Endothelial cell of umbilical vein (primary cell): ENCODE results near the gene NELFE. TPM values are rescaled to one million over a fixed set of nuclear protein-coding genes. Genes with fewer than 3 reads are reported as not detected.

Experiments used
- BruUV-seq: library from RNA; stranded (reverse); fragments of 400-500 nt; replicated peaks from 2 replicates; lab custom pipeline; 2021; lab: Mats Ljungman, UMichigan
- CTCF ChIA-PET: fragments of 300-600, 350-600 bp; sonication (Branson Sonifier 250); formaldehyde crosslinking; loops from one replicate; lab custom pipeline; 2021; ENCODE audit warnings: antibody characterized with exemption, inconsistent platforms; lab: Charles Lee
- POLR2A ChIA-PET: fragments of 300-600, 350-600 bp; sonication (Branson Sonifier 250); formaldehyde crosslinking; loops from one replicate; lab custom pipeline; 2021; ENCODE audit warnings: antibody characterized with exemption, inconsistent platforms; lab: Charles Lee
- DNase-seq: peaks from one replicate; pipeline ENCODE4 v3.0.0-alpha.2; 2011; ENCODE audit warnings: low read depth, low spot score
- FAIRE-seq: peaks from 2 replicates; lab custom pipeline; 2011; peaks lifted over from hg19 to GRCh38; lab: Jason Lieb, UNC
- H2AFZ ChIP-seq: 2 replicates; pipeline ENCODE4 v1.6.0; 2012; ENCODE audit warnings: low read depth, low read length, control low read depth, inconsistent platforms
- H3K27ac ChIP-seq: 2 replicates; pipeline ENCODE4 v1.5.1; 2011; ENCODE audit warnings: low read depth, mild to moderate bottlenecking, control low read depth, low read length, moderate library complexity; ENCODE audit not compliant: insufficient read depth
- H3K27me3 ChIP-seq, 2 experiments: 2 replicates each; pipeline versions ENCODE4 v1.6.0 to v1.6.1; 2011; ENCODE audit warnings: low read length in 2 of 2, mixed read lengths in 1 of 2; ENCODE audit not compliant: control insufficient read depth in 2 of 2, insufficient read depth in 2 of 2
- H3K36me3 ChIP-seq, 2 experiments: 2 replicates in 1 of 2; 3 replicates in 1 of 2; pipeline ENCODE4 v1.5.1; 2011; ENCODE audit warnings: low read length in 2 of 2, mild to moderate bottlenecking in 1 of 2, moderate library complexity in 1 of 2; ENCODE audit not compliant: control insufficient read depth in 2 of 2, insufficient read depth in 2 of 2; ENCODE audit errors: extremely low read depth in 1 of 2
- H3K4me1 ChIP-seq: 3 replicates; pipeline ENCODE4 v1.5.1; 2011; ENCODE audit warnings: mild to moderate bottlenecking, low read length; ENCODE audit not compliant: control insufficient read depth, insufficient read depth; ENCODE audit errors: extremely low read depth
- H3K4me2 ChIP-seq: 2 replicates; pipeline ENCODE4 v1.6.1; 2011; ENCODE audit warnings: low read length, control low read depth, mixed read lengths; ENCODE audit not compliant: insufficient read depth
- H3K4me3 ChIP-seq, 3 experiments: fragments of 200-600 bp in 1 of 3; sonication (generic), shearing (Covaris generic) in 1 of 3; replicated peaks in 1 of 3; 2 replicates each; pipeline ENCODE4 v1.5.1; 2011 to 2016; ENCODE audit warnings: control low read depth in 3 of 3, low read length in 3 of 3, mild to moderate bottlenecking in 2 of 3, inconsistent platforms in 1 of 3, low read depth in 1 of 3, moderate library complexity in 1 of 3; ENCODE audit not compliant: insufficient read depth in 1 of 3
- H3K79me2 ChIP-seq: 2 replicates; pipeline ENCODE4 v1.6.0; 2012; ENCODE audit warnings: low read length, inconsistent platforms; ENCODE audit not compliant: control insufficient read depth, insufficient read depth
- H3K9ac ChIP-seq: replicated peaks from 2 replicates; pipeline ENCODE3; 2011; ENCODE audit warnings: low read length, control low read depth; ENCODE audit not compliant: insufficient read depth; ENCODE audit errors: extremely low read depth
- H3K9me1 ChIP-seq: replicated peaks from 3 replicates; pipeline ENCODE4 v1.6.0; 2011; ENCODE audit warnings: mild to moderate bottlenecking, low read length; ENCODE audit not compliant: control insufficient read depth, insufficient read depth; ENCODE audit errors: extremely low read depth
- H3K9me3 ChIP-seq: replicated peaks from 2 replicates; pipeline ENCODE4 v1.5.1; 2012; ENCODE audit warnings: low read length, inconsistent platforms; ENCODE audit not compliant: control insufficient read depth, insufficient read depth
- H4K20me1 ChIP-seq: replicated peaks from 2 replicates; pipeline ENCODE3; 2011; ENCODE audit warnings: mild to moderate bottlenecking, low read length; ENCODE audit not compliant: control insufficient read depth, insufficient read depth; ENCODE audit errors: extremely low read depth
- CTCF ChIP-seq, 2 donors: IDR thresholded peaks; 1 replicate in 1 of 2; 2 replicates in 1 of 2; pipeline ENCODE4 v1.5.1; 2011; ENCODE audit warnings: low read length in 2 of 2, mild to moderate bottlenecking in 2 of 2, moderate library complexity in 2 of 2, control low read depth in 1 of 2, inconsistent platforms in 1 of 2, low read depth in 1 of 2; ENCODE audit not compliant: insufficient read depth in 1 of 2; ENCODE audit errors: extremely low read depth in 1 of 2
- EZH2 ChIP-seq: IDR thresholded peaks from 2 replicates; pipeline ENCODE4 v1.6.1; 2012; ENCODE audit warnings: borderline replicate concordance, low read depth, mild to moderate bottlenecking, moderate library complexity, low read length, inconsistent platforms; ENCODE audit not compliant: severe bottlenecking
- FOS ChIP-seq: IDR thresholded peaks from 2 replicates; pipeline ENCODE4 v1.6.1; 2011; ENCODE audit warnings: mild to moderate bottlenecking, low read length, moderate library complexity, borderline replicate concordance; ENCODE audit not compliant: insufficient read depth
- GATA2 ChIP-seq: IDR thresholded peaks from 2 replicates; pipeline ENCODE4 v1.7.0; 2011; ENCODE audit warnings: low read depth, mild to moderate bottlenecking, moderate library complexity, mixed read lengths, low read length; ENCODE audit not compliant: insufficient read length, insufficient read depth
- JUN ChIP-seq: IDR thresholded peaks from 2 replicates; pipeline ENCODE4 v1.6.1; 2011; ENCODE audit warnings: borderline replicate concordance, low read depth; ENCODE audit not compliant: insufficient read length, insufficient read depth
- MYC ChIP-seq: IDR thresholded peaks from one replicate; pipeline ENCODE4 v1.6.1; 2011; ENCODE audit warnings: mild to moderate bottlenecking, low read depth, low read length
- POLR2A ChIP-seq: IDR thresholded peaks from 2 replicates; pipeline ENCODE4 v1.6.1; 2012; ENCODE audit warnings: low read depth, mild to moderate bottlenecking, control low read depth, low read length
- POLR2AphosphoS5 ChIP-seq: IDR thresholded peaks from 2 replicates; pipeline ENCODE4 v1.6.1; 2012; ENCODE audit warnings: low read depth, mild to moderate bottlenecking, control low read depth, low read length, moderate library complexity; ENCODE audit not compliant: insufficient read depth
- dilution Hi-C: fragments of 300-500 bp; cut with MboI; formaldehyde crosslinking; loops from one replicate; pipeline ENCODE4 v1.15.0; 2019; ENCODE audit warnings: low sequenced_read_pairs; ENCODE audit not compliant: extremely low pct_ligation_motif_present
- intact Hi-C: fragments of 100-400 bp; cut with micrococcal nuclease; formaldehyde crosslinking; loops from one replicate; pipeline ENCODE4 v1.10.0; 2022
- polyA plus RNA-seq, 4 experiments: library from polyadenylated mRNA; depleted of rRNA in 3 of 4; stranded (reverse) in 3 of 4; unstranded in 1 of 4; fragments of >200 nt; gene quantifications; 2 replicates each; pipeline versions ENCODE4 v1.2.1 to v1.2.3, GENCODE V29; 2011 to 2012; ENCODE audit warnings: missing spikeins in 1 of 4
- total RNA-seq: library from RNA; stranded (reverse); gene quantifications from 2 replicates; pipeline ENCODE4 v1.2.3, GENCODE V29; 2021
- TF ChIP-seq, protein P1 (sequence below): IDR thresholded peaks from 2 replicates; pipeline ENCODE4 v1.6.1; 2011; ENCODE audit not compliant: insufficient read depth, insufficient read length

NELFE gene
- total and polyA plus RNA-seq, 2 donors (not counting 3 experiments of a cell fraction or from before 2014, with no cell fraction given) = 55.8 to 68.5 TPM

- H3K79me2 ChIP-seq = peaks cover 19% of the 10 kb centered on the region
- no peaks in the 10 kb centered on the region for H3K9me1 ChIP-seq
- H3K4me3 ChIP-seq = no peak overlapping the region
- H3K27me3 ChIP-seq = no peaks in the 10 kb centered on the region
- FAIRE-seq = no peak
- no peak for TF ChIP-seq FOS
- TF ChIP-seq GATA2 = no peak
- no peak for TF ChIP-seq POLR2AphosphoS5
- TF ChIP-seq MYC = no peak
- no peak for TF ChIP-seq JUN
- TF ChIP-seq POLR2A = no peak
- TF ChIP-seq, protein P1, sequence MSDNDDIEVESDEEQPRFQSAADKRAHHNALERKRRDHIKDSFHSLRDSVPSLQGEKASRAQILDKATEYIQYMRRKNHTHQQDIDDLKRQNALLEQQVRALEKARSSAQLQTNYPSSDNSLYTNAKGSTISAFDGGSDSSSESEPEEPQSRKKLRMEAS = no peak
- no peak for TF ChIP-seq CTCF (IDR thresholded peaks at IDR 0.05; ENCODE audit: extremely low read depth in 1 of 2, insufficient read depth in 1 of 2, low read depth in 1 of 2, low read length in 2 of 2)
- no peak for TF ChIP-seq EZH2
- peaks cover 22 to 37% of the 10 kb centered on the region in 2 experiments for H3K36me3 ChIP-seq
- DNase-seq = no peak
- intact Hi-C loops = loop anchor here (10.0 kb wide), 1 partner anchor 120 kb away; no protein-coding TSS in a partner anchor
- dilution Hi-C loops = no loop called here
- no peak overlapping the region for H3K9ac ChIP-seq
- no peak overlapping the region for H3K27ac ChIP-seq
- no TSS peak for BruUV-seq
- no peaks in the 10 kb centered on the region for H4K20me1 ChIP-seq
- ChIA-PET POLR2A (no interaction called here), CTCF (no interaction called here)
- H3K4me1 ChIP-seq = peaks cover 13% of the 10 kb centered on the region
- no peak overlapping the region for H3K4me2 ChIP-seq
- H2AFZ ChIP-seq = no peak overlapping the region
- H3K9me3 ChIP-seq = no peaks in the 10 kb centered on the region
Measured at GRCh38 chr6:31954511-31954910, 4.3 kb downstream of the NELFE start.
